Motor neuron (in vitro differentiated cells): Measurements from ENCODE around the gene LPIN2. TPM values are rescaled to one million over a fixed set of nuclear protein-coding genes. Genes with fewer than 3 reads are reported as not detected.

Experiments
- ATAC-seq, 8 experiments: fragments of 200-7000 bp; cut with Tn5 transposase; replicated peaks in 6 of 8; 2 replicates each; pipeline ENCODE4 v1.8.0; 2021; ENCODE audit warnings: mild to moderate bottlenecking in 8 of 8, moderate library complexity in 8 of 8
- H3K27ac ChIP-seq, 2 donors: fragments of 250-450 bp; sonication (Bioruptor Pico); 2 replicates each; pipeline ENCODE4 v1.9.0; 2021; ENCODE audit warnings: antibody characterized with exemption in 2 of 2, mild to moderate bottlenecking in 2 of 2, moderate library complexity in 1 of 2
- H3K4me1 ChIP-seq, 2 donors: fragments of 250-450 bp; sonication (Bioruptor Pico); replicated peaks in 1 of 2; 2 replicates each; pipeline ENCODE4 v1.6.1; 2021; ENCODE audit warnings: antibody characterized with exemption in 2 of 2, mild to moderate bottlenecking in 2 of 2, moderate library complexity in 1 of 2
- H3K4me3 ChIP-seq, 5 donors: fragments of 250-450 bp; sonication (Bioruptor Pico); 2 replicates each; pipeline ENCODE4 v1.9.0; 2021; ENCODE audit warnings: antibody characterized with exemption in 5 of 5, mild to moderate bottlenecking in 5 of 5, moderate library complexity in 4 of 5
- WGBS, 10 experiments: fragments of 450-650 bp; shearing (Covaris generic); methylation state at CpG; one replicate each; pipeline ENCODE4 v1.0.0; 2022; 5-methylcytosine and 5-hydroxymethylcytosine counted together
- in situ Hi-C, 9 experiments: fragments of 400-800 bp; cut with MboI; loops; one replicate each; pipeline ENCODE4 v1.15.0; 2021; ENCODE audit warnings: low sequenced_read_pairs in 9 of 9, low pct_unique_long_range_greater_than_20kb in 2 of 9; ENCODE audit not compliant: unreplicated experiment in 9 of 9
- total RNA-seq, 8 experiments: library from RNA; unstranded; fragments of 300-600 nt; gene quantifications; 2 replicates each; pipeline versions ENCODE4 v1.2.3 to v1.2.4, GENCODE V29; 2022

The LPIN2 gene
- total RNA-seq = 10 to 100 TPM in 7 of 8 experiments, 1 to 10 TPM in 1; 9.6 to 33.4 (median 13.0) TPM

GRCh38 chr18:3013024-3013804, at the start of gene LPIN2:
Gene LPIN2, minus strand, starts transcription at chr18:3013144. Its CDS starts 52,304 bp downstream, at chr18:2960840.
- 0 to 26% (median 10%) methylated on average over 2 to 13 of the region's 78 CpGs; no CpG with 5 or more reads in 5 of the 10 experiments for WGBS, 10 experiments
- in situ Hi-C loops = no loop called here
- H3K27ac ChIP-seq = peak within 1 kb of the TSS; percentile 82 to 96
- H3K4me3 ChIP-seq = peak within 1 kb of the TSS; percentile 55 to 85 (median 76)
- peak; percentile 80 to 93 (median 90) for ATAC-seq
- peaks cover 7 to 10% of the 10 kb centered on the region in 2 donors for H3K4me1 ChIP-seq

GRCh38 chr18:3061581-3062312, 48.8 kb upstream of the LPIN2 start:
- no peak overlapping the region for H3K27ac ChIP-seq
- no peaks in the 10 kb centered on the region for H3K4me1 ChIP-seq
- H3K4me3 ChIP-seq = no peak overlapping the region
- 70 to 100% (median 89%) methylated on average over 1 to 9 of the region's 11 CpGs; no CpG with 5 or more reads in 1 of the 10 experiments for WGBS, 10 experiments
- in situ Hi-C loops = no loop called here
- no peak for ATAC-seq

GRCh38 chr18:3060667-3061580, 48.0 kb upstream of the LPIN2 start:
- Histone ChIP-seq H3K27ac (no peak overlapping the region), H3K4me3 (no peak overlapping the region), H3K4me1 (no peaks in the 10 kb centered on the region)
- in situ Hi-C loops = no loop called here
- 84 to 100% (median 94%) methylated on average over 1 to 13 of the region's 15 CpGs for WGBS, 10 experiments
- no peak for ATAC-seq

GRCh38 chr18:3059272-3059671, 46.3 kb upstream of the LPIN2 start:
- ATAC-seq = peak in 1 of 8 experiments; percentile 28
- Histone ChIP-seq H3K27ac (no peak overlapping the region), H3K4me3 (no peak overlapping the region), H3K4me1 (no peaks in the 10 kb centered on the region)
- 36 to 96% (median 70%) methylated on average over 2 to 3 of the region's 3 CpGs; no CpG with 5 or more reads in 1 of the 10 experiments for WGBS, 10 experiments
- in situ Hi-C loops = no loop called here

- no peak for ATAC-seq
- WGBS, 10 experiments = 58 to 100% (median 79%) methylated on average over 2 to 5 of the region's 6 CpGs; no CpG with 5 or more reads in 1 of the 10 experiments
- no peaks in the 10 kb centered on the region for H3K4me1 ChIP-seq
- in situ Hi-C loops = no loop called here
- no peak overlapping the region for H3K4me3 ChIP-seq
- H3K27ac ChIP-seq = no peak overlapping the region
These were observed 45.6 kb upstream of the LPIN2 start for GRCh38 chr18:3058328-3059191.

GRCh38 chr18:3057526-3057925, 44.6 kb upstream of the LPIN2 start:
- no peak overlapping the region for H3K4me3 ChIP-seq
- in situ Hi-C loops = no loop called here
- no peaks in the 10 kb centered on the region for H3K4me1 ChIP-seq
- no peak overlapping the region for H3K27ac ChIP-seq
- WGBS, 10 experiments = 0 to 100% (median 68%) methylated on average over 1 to 4 of the region's 4 CpGs; no CpG with 5 or more reads in 1 of the 10 experiments
- no peak for ATAC-seq

GRCh38 chr18:3056311-3056710, 43.4 kb upstream of the LPIN2 start:
- no peak overlapping the region for H3K27ac ChIP-seq
- ATAC-seq = no peak
- in situ Hi-C loops = no loop called here
- H3K4me3 ChIP-seq = no peak overlapping the region
- 53 to 100% (median 86%) methylated on average over 1 to 8 of the region's 9 CpGs for WGBS, 10 experiments
- H3K4me1 ChIP-seq = no peaks in the 10 kb centered on the region

- Histone ChIP-seq H3K4me1 (no peaks in the 10 kb centered on the region), H3K27ac (no peak overlapping the region), H3K4me3 (no peak overlapping the region)
- WGBS, 10 experiments = 64 to 100% (median 88%) methylated on average over 1 to 4 of the region's 4 CpGs
- no peak for ATAC-seq
- in situ Hi-C loops = no loop called here
These were observed 42.9 kb upstream of the LPIN2 start for GRCh38 chr18:3055816-3056215.

- Histone ChIP-seq H3K4me3 (no peak overlapping the region), H3K4me1 (no peaks in the 10 kb centered on the region), H3K27ac (no peak overlapping the region)
- 22 to 100% (median 76%) methylated on average over 2 to 4 of the region's 4 CpGs for WGBS, 10 experiments
- ATAC-seq = no peak
- in situ Hi-C loops = no loop called here
These were observed 42.3 kb upstream of the LPIN2 start for GRCh38 chr18:3055186-3055728.

- ATAC-seq = no peak
- H3K27ac ChIP-seq = no peak overlapping the region
- no peaks in the 10 kb centered on the region for H3K4me1 ChIP-seq
- H3K4me3 ChIP-seq = no peak overlapping the region
- 33 to 86% (median 67%) methylated on average over 1 to 2 of the region's 3 CpGs; no CpG with 5 or more reads in 3 of the 10 experiments for WGBS, 10 experiments
- in situ Hi-C loops = no loop called here
These were observed 41.8 kb upstream of the LPIN2 start for GRCh38 chr18:3054780-3055179.

- WGBS, 10 experiments = 80 to 100% (median 91%) methylated on average over 1 to 6 of the region's 6 CpGs; no CpG with 5 or more reads in 1 of the 10 experiments
- Histone ChIP-seq H3K4me3 (no peak overlapping the region), H3K27ac (no peak overlapping the region), H3K4me1 (no peaks in the 10 kb centered on the region)
- in situ Hi-C loops = no loop called here
- no peak for ATAC-seq
These were observed 41.3 kb upstream of the LPIN2 start for GRCh38 chr18:3054214-3054613.

- WGBS, 10 experiments = 74 to 100% (median 85%) methylated on average over 1 to 4 of the region's 4 CpGs; no CpG with 5 or more reads in 3 of the 10 experiments
These were observed 40.1 kb upstream of the LPIN2 start for GRCh38 chr18:3053081-3053480.

More at GRCh38 chr18:3053081-3053480, 40.1 kb upstream of the LPIN2 start:
- in situ Hi-C loops = no loop called here
- no peak overlapping the region for H3K4me3 ChIP-seq
- no peaks in the 10 kb centered on the region for H3K4me1 ChIP-seq
- no peak for ATAC-seq
- H3K27ac ChIP-seq = no peak overlapping the region
